ENCODE data around the gene MSI2. TPM values are rescaled to one million over a fixed set of nuclear protein-coding genes. Genes with fewer than 3 reads are reported as not detected.
A peak's percentile ranks its signal among the peaks of the same experiment; 100 is the strongest.

The MSI2 gene
- total and polyA plus RNA-seq, 9 of the 15 experiments (the other 6 are each of a cell fraction or from before 2014, with no cell fraction given): 4.6 to 61.8 (median 42.4) TPM

DNA sequence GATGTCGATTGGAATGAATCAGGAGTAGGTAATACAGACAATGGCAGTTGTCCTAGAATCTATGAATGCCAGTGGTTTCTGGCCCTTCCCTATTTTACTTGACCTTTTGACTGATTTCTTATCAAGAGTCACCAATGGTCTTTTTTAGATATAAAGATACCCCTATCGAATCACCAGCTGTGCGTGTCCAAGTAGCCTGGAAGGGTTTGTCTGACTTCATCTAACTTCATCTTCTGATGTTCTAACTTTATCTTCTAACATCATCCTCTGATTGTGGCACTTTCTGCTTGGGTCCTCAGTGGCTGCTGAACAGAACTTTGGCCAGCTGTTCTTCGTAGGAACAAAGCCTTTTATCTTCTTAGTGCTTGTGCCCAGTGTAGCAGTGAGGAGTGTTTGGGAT lies 129.7 kb downstream of the MSI2 start:
- no peak overlapping the region for H3K4me2 ChIP-seq (ENCODE audit: insufficient read depth, low read length)
- no peaks in the 10 kb centered on the region for H3K27me3 ChIP-seq (ENCODE audit: control insufficient read depth in 2 of 2, insufficient read depth in 2 of 2, low read length in 2 of 2)
- H2AFZ ChIP-seq (ENCODE audit: low read depth, low read length): no peak overlapping the region
- no peaks in the 10 kb centered on the region for H3K9me1 ChIP-seq (ENCODE audit: control insufficient read depth, insufficient read depth, low read length)
- peaks cover 18% of the 10 kb centered on the region for H3K9me3 ChIP-seq (replicated peaks; ENCODE audit: control insufficient read depth, insufficient read depth, low read depth, low read length)
- FAIRE-seq: no peak
- ChIA-PET CTCF (ENCODE audit: low intra/inter-chr PET ratio) (no interaction called here), POLR2A (no interaction called here)
- H3K4me1 ChIP-seq (replicated peaks in 1 of 2; ENCODE audit: control insufficient read depth in 2 of 2, insufficient read depth in 2 of 2, low read length in 2 of 2): peaks cover 0 to 24% of the 10 kb centered on the region in 2 experiments; a peak in 3 of 5 replicates
- peaks cover 25% of the 10 kb centered on the region for H3K79me2 ChIP-seq (ENCODE audit: control insufficient read depth, insufficient read depth, low read length)
- H3K9ac ChIP-seq (ENCODE audit: insufficient read depth in 1 of 2, low read depth in 2 of 2, low read length in 2 of 2): no peak overlapping the region
- no TSS peak for BruUV-seq (replicated peaks)
- H4K20me1 ChIP-seq (replicated peaks; ENCODE audit: control insufficient read depth, insufficient read depth, low read length): no peaks in the 10 kb centered on the region
- TF ChIP-seq E2F3 (CRISPR knock-in tag; IDR thresholded peaks at IDR 0.05) (no peak), RCOR1 (IDR thresholded peaks at IDR 0.05; ENCODE audit: borderline replicate concordance in 1 of 2, low read depth in 2 of 2, low read length in 2 of 2) (peak in 1 of 2 experiments; percentile 49; a peak in 1 of 4 replicates), ZNF24 (IDR thresholded peaks at IDR 0.05) (no peak), DLX4 (CRISPR knock-in tag; IDR thresholded peaks at IDR 0.05) (no peak), TCF3 (CRISPR knock-in tag; IDR thresholded peaks at IDR 0.05) (peak; percentile 39), CBFA2T3 (IDR thresholded peaks at IDR 0.05) (peak; percentile 64), ZNF436 (CRISPR knock-in tag; IDR thresholded peaks at IDR 0.05) (no peak), ZNF324 (CRISPR knock-in tag; IDR thresholded peaks at IDR 0.05) (no peak), TEAD4 (IDR thresholded peaks at IDR 0.05; ENCODE audit: low read length) (peak; percentile 63), TEAD4 (CRISPR knock-in tag; IDR thresholded peaks at IDR 0.05; ENCODE audit: borderline replicate concordance) (no peak), FOXJ3 (CRISPR knock-in tag; IDR thresholded peaks at IDR 0.05) (no peak), TAL1 (IDR thresholded peaks at IDR 0.05) (peak; percentile 42; the same call in 1 of the 2 replicates), ARID1B (IDR thresholded peaks at IDR 0.05) (peak; percentile 43), ZNF707 (CRISPR knock-in tag; conservative IDR thresholded peaks at IDR 0.05) (no peak), CBFA2T2 (conservative IDR thresholded peaks at IDR 0.05) (peak; percentile 38; the same call in 1 of the 2 replicates)
- H3K36me3 ChIP-seq (ENCODE audit: control insufficient read depth, insufficient read depth, low read length): peaks cover 3% of the 10 kb centered on the region; the same call in 2 of the 3 replicates
- in situ Hi-C loops (cut with MboI) (no loop called here), intact Hi-C loops (cut with micrococcal nuclease) (no loop called here)
- H3K4me3 ChIP-seq: no peak overlapping the region
- no peak for DNase-seq (ENCODE audit: extremely low read depth in 1 of 4, low spot score in 3 of 4)
- no peak for ATAC-seq
- WGBS (ENCODE audit: insufficient coverage, low coverage, missing lambda C conversion rate): 17% methylated on average over 4 of the region's 4 CpGs
- H3K27ac ChIP-seq (ENCODE audit: extremely low read depth, low read depth, low read length): no peak overlapping the region

All from K562 (cell line).